Effector memory CD4-positive, alpha-beta T cell (primary cell): ENCODE data around the gene CPLANE2.

Experiments used
- DNase-seq, 3 donors: peaks; one replicate each; pipeline ENCODE4 v3.0.0-alpha.2; 2020
- H3K27ac ChIP-seq: 2 replicates; pipeline ENCODE4 v1.7.0; 2013; ENCODE audit warnings: mild to moderate bottlenecking, low read length, moderate library complexity; ENCODE audit not compliant: insufficient read depth, poor library complexity, severe bottlenecking
- H3K27me3 ChIP-seq: replicated peaks from 2 replicates; pipeline ENCODE4 v1.7.0; 2013; ENCODE audit warnings: mild to moderate bottlenecking, low read length; ENCODE audit not compliant: insufficient read depth, control insufficient read depth, poor library complexity, severe bottlenecking
- H3K36me3 ChIP-seq: 2 replicates; pipeline ENCODE4 v1.7.0; 2013; ENCODE audit warnings: mild to moderate bottlenecking, low read length, moderate library complexity; ENCODE audit not compliant: control insufficient read depth, insufficient read depth
- H3K4me1 ChIP-seq: 2 replicates; pipeline ENCODE4 v1.7.0; 2013; ENCODE audit warnings: low read length, mild to moderate bottlenecking; ENCODE audit not compliant: control insufficient read depth, insufficient read depth, poor library complexity, severe bottlenecking
- H3K4me3 ChIP-seq: 2 replicates; pipeline ENCODE4 v1.7.0; 2013; ENCODE audit warnings: low read length, low read depth, mild to moderate bottlenecking; ENCODE audit not compliant: insufficient read depth, poor library complexity, severe bottlenecking
- H3K9me3 ChIP-seq: 2 replicates; pipeline ENCODE4 v1.7.0; 2013; ENCODE audit warnings: mild to moderate bottlenecking, low read length, moderate library complexity; ENCODE audit not compliant: control insufficient read depth

Gene CPLANE2

GRCh38 chr1:16243215-16243610, 6.2 kb upstream of the CPLANE2 start:
- Histone ChIP-seq H3K4me1 (no peaks in the 10 kb centered on the region), H3K4me3 (no peak overlapping the region), H3K9me3 (no peaks in the 10 kb centered on the region), H3K27me3 (no peaks in the 10 kb centered on the region), H3K36me3 (no peaks in the 10 kb centered on the region), H3K27ac (no peak overlapping the region)
- DNase-seq, result no peak

GRCh38 chr1:16242556-16243214, 5.7 kb upstream of the CPLANE2 start:
- DNase-seq, result no peak
- no peak overlapping the region for H3K4me3 ChIP-seq

GRCh38 chr1:16241221-16241708, 4.3 kb upstream of the CPLANE2 start:
- Histone ChIP-seq H3K4me1 (peaks cover 15% of the 10 kb centered on the region), H3K27ac (no peak overlapping the region), H3K36me3 (no peaks in the 10 kb centered on the region), H3K27me3 (no peaks in the 10 kb centered on the region), H3K4me3 (no peak overlapping the region), H3K9me3 (no peaks in the 10 kb centered on the region)
- no peak for DNase-seq

More at GRCh38 chr1:16242556-16243214, 5.7 kb upstream of the CPLANE2 start:
- Histone ChIP-seq H3K4me1 (peaks cover 3% of the 10 kb centered on the region), H3K9me3 (no peaks in the 10 kb centered on the region), H3K27ac (no peak overlapping the region), H3K36me3 (no peaks in the 10 kb centered on the region), H3K27me3 (no peaks in the 10 kb centered on the region)

- no peak overlapping the region for H3K27ac ChIP-seq
- no peaks in the 10 kb centered on the region for H3K9me3 ChIP-seq
- H3K4me3 ChIP-seq, result no peak overlapping the region
- no peak for DNase-seq
- peaks cover 19% of the 10 kb centered on the region for H3K4me1 ChIP-seq
- no peaks in the 10 kb centered on the region for H3K27me3 ChIP-seq
- no peaks in the 10 kb centered on the region for H3K36me3 ChIP-seq
Measured at GRCh38 chr1:16239972-16240491, 3.0 kb upstream of the CPLANE2 start.

- Histone ChIP-seq H3K36me3 (no peaks in the 10 kb centered on the region), H3K27me3 (no peaks in the 10 kb centered on the region), H3K4me1 (peaks cover 19% of the 10 kb centered on the region), H3K9me3 (no peaks in the 10 kb centered on the region), H3K4me3 (peak overlapping the region; percentile 86), H3K27ac (peak overlapping the region; percentile 81)
- DNase-seq, result no peak
Measured at GRCh38 chr1:16237343-16237830, 404 bp upstream of the CPLANE2 start.

GRCh38 chr1:16235944-16236510, 956 bp downstream of the CPLANE2 start:
- Histone ChIP-seq H3K36me3 (no peaks in the 10 kb centered on the region), H3K4me3 (peak overlapping the region; percentile 86), H3K9me3 (no peaks in the 10 kb centered on the region), H3K4me1 (peaks cover 19% of the 10 kb centered on the region), H3K27ac (peak overlapping the region; percentile 81), H3K27me3 (no peaks in the 10 kb centered on the region)
- DNase-seq, result peak; percentile 19 to 37 (median 34)

GRCh38 chr1:16235347-16235746, 1.6 kb downstream of the CPLANE2 start:
- peaks cover 19% of the 10 kb centered on the region for H3K4me1 ChIP-seq
- H3K27ac ChIP-seq, result no peak overlapping the region
- H3K9me3 ChIP-seq, result no peaks in the 10 kb centered on the region
- no peaks in the 10 kb centered on the region for H3K27me3 ChIP-seq
- DNase-seq, result no peak
- H3K4me3 ChIP-seq, result no peak overlapping the region
- H3K36me3 ChIP-seq, result no peaks in the 10 kb centered on the region

GRCh38 chr1:16233431-16233830, 3.6 kb downstream of the CPLANE2 start:
- Histone ChIP-seq H3K27ac (no peak overlapping the region), H3K4me3 (no peak overlapping the region), H3K4me1 (peaks cover 19% of the 10 kb centered on the region), H3K9me3 (no peaks in the 10 kb centered on the region), H3K36me3 (no peaks in the 10 kb centered on the region), H3K27me3 (no peaks in the 10 kb centered on the region)
- no peak for DNase-seq

GRCh38 chr1:16232316-16232710, 4.7 kb downstream of the CPLANE2 start:
- Histone ChIP-seq H3K36me3 (no peaks in the 10 kb centered on the region), H3K9me3 (no peaks in the 10 kb centered on the region), H3K4me3 (no peak overlapping the region), H3K4me1 (peaks cover 13% of the 10 kb centered on the region), H3K27ac (no peak overlapping the region), H3K27me3 (peaks cover 7% of the 10 kb centered on the region)
- no peak for DNase-seq
